Activated naive CD8-positive, alpha-beta T cell treated with anti-CD3 and anti-CD28 coated beads, Interleukin-2, amount 50 U/mL, for 16 hours (primary cell): ENCODE results near the gene M1AP.
A peak's percentile ranks its signal among the peaks of the same experiment; 100 is the strongest.

ENCODE experiments used
- DNase-seq: peaks from one replicate; pipeline ENCODE4 v3.0.0-alpha.2; 2020; ENCODE audit warnings: low read depth, low spot score

Gene M1AP

DNA sequence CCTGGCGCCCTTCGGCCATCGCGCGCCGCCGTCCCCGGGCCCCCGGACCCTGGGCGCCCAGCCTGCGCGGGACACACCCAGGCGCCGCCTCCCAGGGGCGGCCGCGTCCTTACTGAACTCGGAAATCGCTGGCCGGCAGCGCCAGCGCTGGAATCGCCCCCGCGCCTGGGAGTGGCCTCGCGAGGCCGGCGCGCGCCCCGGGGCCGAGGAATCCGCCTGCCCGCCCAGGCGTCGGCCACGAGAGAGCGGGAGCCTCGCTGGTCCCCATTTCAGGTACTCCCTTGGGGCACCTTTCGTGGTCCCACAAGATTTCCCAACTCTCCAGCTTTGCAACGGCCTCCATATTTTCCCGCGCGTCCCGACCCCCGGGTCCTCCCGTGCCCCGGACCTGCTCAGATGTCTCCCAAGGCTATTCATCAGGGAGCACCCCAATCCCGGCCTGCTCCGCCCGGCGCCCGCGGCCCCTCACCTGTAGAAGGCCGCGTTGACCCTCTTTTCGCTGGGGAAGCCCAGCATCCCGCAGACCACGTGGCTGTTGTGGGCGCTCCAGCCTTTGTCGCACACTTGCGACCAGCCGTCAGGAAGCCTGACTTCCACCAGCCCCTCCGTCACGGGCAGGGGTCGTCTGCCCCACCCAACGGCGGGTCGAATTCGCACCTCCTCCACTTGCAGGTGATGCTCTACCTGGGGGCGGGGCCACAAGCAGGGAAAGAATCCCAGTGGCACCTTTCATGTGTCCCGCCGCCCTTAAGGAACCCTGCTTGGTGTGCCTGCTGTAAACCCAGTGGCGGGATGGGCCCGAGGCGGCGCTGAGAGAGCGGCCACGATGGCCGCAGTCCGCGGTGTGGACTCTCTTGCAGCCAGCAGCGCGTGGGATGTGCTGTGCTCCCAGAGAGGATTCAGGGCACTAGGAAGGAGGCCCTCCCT is 99.0 kb downstream of the M1AP start:
- no peak for DNase-seq

DNA sequence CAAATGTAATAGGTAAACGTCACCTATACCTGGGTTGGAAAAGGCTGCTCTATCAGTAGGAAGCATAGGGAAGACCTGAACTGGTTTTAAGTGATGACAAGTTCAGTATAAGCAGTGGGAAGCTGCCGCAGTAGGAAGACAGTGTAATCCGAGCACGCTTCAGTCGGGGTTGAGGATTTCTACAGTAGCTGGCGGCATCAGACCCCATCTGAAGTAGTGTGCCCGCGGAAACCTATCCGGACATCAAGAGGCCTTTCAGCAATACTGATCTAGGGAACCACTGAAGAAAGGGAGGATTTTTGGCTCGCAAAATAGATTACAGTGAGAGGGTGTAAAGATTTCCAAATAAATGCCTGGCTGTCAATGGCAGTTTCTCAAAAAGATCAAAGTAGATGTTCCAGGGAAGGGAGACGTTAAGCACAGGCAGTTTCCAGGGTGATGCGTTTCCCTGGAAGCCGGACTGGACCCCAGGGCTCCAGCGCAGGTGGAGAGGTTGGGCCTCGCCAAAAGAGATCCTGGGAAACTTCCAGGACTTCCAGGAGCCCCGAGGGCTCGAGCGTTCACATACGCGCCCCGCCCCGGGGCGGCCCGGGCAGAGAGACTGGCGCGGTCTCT is 99.7 kb downstream of the M1AP start:
- DNase-seq: no peak

DNA sequence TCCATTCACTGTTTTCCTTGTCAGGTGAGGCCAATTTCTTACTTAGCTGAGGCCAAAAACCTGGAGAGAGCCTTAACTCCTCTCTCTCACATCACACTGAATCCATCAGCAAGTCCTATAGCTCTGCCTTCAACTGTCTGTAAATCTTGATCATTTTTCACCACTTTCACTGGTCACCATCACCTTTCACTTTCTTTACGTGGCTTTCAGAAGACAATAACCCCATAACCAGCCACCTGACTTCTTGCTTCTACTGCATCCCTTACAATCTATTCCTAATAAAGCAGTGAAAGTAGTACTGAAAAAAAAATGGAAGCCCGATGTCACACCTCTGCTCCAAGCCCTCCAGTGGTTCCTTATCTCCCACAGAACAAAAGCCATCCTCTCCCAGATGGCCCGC is 102.1 kb downstream of the M1AP start:
- DNase-seq: no peak

DNA sequence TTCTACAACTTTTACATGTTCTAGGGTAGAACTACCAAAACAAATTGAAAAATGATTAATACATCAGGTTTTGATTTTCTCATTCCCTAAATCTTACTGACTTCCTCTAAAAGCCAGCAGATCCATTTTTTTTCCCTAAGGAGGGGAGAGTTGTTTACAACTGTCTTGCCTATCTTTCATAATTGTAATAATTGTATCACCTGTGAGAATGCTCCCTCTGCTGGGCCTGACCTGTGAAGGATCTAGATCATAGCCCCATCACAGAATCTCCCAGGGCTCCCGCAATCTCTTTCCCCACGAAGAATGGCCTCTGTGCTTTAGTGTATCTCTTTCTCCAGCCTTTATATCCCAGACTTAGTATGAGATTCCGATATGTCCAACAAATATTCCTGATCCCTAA is 103.5 kb downstream of the M1AP start:
- DNase-seq: no peak

DNA sequence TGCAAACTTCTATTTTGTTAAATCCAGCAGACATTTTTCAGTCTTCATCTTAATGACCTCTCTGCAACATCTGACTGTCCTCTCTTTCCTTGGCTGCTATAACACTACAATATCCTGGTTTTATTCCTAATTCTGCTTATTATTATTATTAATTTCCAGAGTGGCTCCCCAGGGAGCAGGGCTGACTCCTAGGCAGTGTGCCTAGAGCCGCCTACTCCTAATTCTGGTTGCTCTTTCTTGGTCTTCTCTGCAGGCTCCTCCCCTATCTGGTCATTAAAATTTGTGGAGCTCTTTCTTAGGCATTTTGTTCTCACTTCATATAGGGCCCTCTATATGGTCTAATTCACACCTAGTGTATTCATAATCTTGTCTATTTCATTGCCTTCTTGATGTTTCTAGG is 105.2 kb downstream of the M1AP start:
- DNase-seq: no peak

DNA sequence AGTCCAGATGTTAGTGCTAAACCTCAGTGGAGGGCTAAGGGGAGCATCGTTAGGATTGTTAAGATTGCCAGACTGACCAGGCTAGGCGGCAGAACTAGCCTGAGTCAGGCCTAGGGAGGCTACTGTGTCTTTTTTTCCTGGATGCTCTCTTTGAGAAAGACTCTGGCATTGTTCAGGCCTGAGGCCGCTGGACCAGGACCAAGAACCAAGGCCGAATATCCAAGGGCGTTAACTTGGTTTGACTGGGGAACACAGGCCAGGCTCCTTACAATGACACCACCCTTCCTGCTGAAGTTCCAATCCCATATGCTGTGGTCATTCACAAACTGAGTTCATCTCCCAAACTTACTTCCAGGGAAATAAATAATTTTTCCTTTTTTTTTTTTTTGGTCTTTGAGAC is 107.8 kb downstream of the M1AP start:
- DNase-seq: no peak

DNA sequence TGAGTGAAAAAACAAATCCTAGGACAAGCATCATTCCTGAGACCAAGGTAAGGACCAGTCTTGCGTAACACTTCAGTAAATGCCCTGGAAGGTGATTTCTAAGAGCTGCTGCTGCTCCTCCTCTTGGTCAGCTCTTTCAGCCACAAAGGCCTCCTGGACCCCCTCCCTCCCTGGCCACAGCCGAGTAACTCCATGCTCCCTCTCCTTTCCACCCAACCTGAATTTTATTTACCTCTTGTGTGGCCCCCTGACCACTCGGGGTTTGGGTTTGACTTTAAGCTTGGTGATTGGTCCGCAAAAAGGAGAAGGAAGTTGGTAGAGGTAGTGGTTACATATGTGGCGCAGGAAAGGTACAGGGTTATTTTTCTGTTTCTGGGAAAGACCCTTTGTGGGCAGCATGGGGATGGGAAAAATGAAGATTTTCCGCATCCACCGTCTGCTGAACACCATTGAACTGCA is 109.2 kb downstream of the M1AP start:
- DNase-seq: no peak

DNA sequence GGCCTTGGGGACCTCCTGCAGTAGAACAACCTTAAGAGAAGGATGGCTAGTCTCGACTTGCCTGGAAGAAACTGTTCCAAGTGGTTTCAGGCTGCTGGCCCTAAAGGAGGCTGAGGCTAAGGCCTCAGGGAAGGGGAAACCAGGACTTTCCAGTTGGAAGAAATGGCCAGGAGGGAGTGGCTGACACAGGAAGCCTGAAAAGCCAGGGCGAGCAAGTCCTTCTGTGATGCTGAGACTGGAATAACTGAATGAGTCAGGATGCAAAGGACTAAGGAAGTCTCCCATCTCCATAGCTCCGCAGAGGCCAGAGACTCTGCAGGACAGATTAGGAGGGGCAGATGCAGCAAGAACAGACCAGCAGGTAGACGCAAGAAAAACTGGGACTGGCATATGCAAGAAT is 111.0 kb downstream of the M1AP start:
- DNase-seq: no peak

DNA sequence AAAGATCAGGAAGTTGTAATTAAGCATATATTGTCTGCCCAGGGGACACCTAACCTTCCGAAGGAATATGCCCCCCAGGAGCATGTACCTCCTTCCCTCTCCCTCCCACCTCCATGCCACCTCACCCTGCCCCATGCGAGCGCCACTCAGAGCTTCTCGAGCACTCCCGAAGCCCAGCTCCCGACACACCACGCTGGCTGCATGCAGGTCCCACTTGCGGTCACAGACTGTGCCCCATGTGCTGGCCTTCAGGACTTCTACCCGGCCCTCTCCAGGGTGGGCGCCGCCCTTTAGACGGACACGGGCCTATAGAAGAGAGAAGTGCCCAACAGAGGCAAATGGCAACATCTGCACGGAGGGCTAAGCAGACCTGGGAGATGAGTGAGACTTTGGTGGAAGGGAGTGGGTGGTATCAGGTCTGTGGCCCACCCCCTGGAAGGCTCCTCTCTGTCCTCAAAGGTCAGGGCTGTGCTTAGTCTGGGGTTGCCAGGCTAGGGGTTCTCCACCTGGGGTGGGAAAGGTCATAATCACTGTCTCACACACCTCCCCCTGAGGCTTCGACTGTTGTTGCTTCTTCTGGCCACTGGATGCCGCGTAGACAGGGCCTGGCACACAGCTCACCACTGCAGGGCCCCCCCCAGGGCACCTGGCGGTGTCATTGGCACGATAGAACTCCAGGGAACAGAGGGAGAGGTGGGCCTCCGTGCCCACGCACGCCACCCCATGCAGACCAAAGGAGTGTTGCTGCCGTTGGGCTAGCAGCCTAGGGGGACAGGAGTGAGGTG is 111.8 kb downstream of the M1AP start:
- no peak for DNase-seq

DNA sequence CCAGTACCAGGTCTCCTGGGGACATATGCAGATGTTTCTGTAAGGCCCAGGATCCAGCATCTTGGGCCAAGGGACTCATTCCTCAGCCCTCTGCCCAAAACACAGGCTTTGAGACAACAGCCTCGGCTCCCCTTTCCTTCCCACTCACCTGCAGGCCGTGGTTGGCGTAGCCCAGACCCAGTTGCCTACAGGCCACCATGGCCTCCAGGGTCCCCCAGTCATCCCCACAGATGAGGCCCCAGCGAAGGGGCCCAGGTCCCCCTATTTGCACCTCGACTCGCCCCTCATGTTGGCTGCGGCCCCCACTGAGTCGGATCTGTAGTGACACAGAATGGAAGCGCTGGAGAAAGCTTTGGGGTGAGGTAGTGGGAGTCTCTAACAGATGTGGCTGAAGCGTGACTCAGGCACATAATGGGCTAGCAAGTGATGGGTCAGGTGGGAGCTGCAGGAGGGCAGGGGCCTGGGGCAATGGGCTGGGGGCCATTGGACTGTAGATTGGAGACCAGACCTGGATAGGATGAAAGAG is 112.6 kb downstream of the M1AP start:
- no peak for DNase-seq

DNA sequence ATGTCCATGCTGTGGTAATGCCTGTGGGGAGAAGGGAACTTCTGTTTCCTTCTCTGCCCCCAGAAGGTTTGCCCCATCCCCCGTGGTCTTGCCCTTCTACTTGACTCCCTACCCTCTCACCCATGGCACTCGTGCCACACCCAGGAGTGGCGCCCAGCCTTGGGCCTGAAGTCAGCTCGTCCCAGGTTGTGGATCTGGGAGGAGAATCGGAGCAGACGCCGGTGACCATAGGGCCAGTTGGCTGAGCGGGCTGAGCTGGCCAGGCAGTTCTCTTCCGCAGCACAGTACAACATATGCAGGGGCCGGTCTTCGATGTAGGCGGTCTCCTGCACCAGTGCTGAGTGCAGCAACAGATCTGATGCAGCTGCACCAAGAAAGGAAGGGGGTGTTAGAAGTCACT is 113.7 kb downstream of the M1AP start:
- no peak for DNase-seq

DNA sequence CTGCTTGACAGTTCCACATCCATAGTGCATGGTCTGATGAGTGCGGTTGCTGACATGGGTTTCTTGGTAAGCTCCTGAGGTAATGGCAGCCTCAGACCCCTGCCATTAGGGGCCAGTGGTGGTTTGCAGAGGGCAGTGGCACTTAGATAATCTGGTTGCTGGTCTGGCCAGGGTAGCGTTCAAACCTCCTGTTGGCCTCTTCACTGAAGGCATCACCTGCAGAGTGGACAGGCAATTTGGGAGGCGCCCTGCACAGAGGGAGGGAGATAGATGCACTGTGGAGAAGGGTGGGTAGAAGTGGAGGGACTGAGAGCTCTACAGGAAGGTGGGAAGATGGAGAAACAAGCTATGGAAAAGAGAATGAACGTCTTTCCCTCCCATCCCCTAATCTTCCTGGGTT is 114.7 kb downstream of the M1AP start:
- DNase-seq: no peak

DNA sequence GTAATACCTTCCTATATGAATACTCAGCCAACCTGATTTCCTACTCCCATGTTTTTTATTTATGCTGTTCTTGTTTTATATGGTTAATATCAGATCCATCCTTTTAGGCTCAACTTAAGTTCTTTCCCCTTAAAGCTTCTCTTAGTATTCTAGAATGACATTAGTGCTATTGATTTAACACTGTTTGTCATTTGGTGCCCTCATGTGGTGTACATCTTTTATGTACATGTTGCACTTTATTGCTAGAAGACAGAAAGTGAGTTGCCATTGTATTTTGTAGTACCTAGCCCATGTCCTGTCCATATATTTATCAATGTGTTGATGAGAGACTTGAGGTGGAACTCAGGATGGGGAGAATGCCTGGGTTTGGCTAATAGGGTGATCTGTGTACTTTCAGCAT is 115.9 kb downstream of the M1AP start:
- DNase-seq: no peak

DNA sequence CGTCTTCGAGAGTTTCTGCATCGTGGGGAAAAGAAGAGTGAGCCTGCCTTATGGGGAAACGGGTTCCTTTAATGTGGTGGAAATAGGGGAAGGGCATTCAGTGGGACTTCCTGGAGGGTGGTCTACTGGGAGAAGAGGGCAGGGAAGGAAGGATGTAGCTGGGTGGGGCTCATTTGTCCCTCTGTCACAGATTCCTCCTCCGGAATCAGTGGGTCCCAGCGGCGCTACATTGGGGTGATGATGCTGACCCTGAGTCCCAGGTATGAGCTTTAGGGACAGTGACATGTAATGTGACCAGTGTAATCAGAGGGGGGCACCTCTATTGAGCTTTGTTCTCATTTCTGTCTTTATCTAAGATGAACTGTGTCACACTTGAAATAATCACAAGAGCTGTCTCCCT is 116.5 kb downstream of the M1AP start:
- DNase-seq: no peak

DNA sequence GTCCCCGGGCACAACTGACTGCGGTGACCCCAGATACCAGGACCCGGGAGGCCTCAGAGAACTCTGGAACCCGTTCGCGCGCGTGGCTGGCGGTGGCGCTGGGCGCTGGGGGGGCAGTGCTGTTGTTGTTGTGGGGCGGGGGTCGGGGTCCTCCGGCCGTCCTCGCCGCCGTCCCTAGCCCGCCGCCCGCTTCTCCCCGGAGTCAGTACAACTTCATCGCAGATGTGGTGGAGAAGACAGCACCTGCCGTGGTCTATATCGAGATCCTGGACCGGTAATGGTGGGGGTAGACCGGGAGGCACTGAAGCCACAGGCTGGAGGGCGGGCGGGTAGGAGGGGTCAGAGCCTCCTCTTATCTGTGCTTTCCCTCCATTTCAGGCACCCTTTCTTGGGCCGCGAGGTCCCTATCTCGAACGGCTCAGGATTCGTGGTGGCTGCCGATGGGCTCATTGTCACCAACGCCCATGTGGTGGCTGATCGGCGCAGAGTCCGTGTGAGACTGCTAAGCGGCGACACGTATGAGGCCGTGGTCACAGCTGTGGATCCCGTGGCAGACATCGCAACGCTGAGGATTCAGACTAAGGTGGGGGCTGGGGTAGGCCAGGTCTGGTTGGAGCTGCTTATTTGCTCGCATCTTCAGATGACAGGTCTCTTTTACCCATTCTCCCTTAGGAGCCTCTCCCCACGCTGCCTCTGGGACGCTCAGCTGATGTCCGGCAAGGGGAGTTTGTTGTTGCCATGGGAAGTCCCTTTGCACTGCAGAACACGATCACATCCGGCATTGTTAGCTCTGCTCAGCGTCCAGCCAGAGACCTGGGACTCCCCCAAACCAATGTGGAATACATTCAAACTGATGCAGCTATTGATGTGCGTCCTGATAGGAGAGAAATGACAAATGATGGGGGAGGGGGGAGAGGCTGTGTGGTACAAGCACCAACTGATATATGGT is 117.6 kb downstream of the M1AP start:
- DNase-seq: no peak

DNA sequence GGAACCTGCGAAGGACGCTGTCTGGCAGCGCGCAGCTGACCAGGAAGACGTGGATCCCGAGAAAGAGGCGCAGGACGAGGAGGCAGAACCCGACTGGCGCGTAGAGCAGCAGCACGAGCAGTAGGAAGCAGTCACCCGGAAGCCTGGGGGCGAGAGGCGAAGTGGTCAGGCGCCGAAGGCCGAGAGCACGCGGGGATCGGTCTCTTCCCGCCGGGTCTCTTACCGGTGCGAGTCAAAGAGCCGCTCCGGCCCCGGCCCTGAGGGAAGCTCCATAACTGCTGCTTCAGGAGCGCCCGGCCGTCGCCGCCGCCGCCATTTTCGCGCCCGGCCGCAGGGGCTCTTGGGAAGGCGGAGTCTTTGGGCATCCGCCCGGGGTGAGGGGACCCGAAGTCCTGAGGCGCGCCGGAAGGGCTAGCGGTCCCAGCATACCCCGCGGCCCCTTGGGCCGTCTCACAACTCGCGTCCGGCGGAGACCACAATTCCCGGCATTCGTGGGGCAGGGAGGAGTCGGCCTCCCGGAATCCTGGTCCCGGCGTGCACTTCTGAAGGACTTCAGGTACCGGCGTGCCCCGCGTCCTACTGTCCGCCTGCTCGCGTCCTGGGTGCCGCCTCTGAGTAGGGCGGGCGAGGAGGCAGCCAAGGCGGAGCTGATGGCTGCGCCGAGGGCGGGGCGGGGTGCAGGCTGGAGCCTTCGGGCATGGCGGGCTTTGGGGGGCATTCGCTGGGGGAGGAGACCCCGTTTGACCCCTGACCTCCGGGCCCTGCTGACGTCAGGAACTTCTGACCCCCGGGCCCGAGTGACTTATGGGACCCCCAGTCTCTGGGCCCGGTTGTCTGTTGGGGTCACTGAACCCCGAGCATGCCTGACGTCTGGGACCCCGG is 118.5 kb downstream of the M1AP start, which contains the start of the genes AUP1 and HTRA2:
AUP1 (minus strand) TSS at position 350 of the 882 bp plus-strand sequence; CDS start at position 273, 77 bp downstream.
HTRA2 (plus strand) TSS at position 577 of the 882 bp plus-strand sequence; CDS start at position 651, 74 bp downstream.
- DNase-seq: peak; percentile 79

DNA sequence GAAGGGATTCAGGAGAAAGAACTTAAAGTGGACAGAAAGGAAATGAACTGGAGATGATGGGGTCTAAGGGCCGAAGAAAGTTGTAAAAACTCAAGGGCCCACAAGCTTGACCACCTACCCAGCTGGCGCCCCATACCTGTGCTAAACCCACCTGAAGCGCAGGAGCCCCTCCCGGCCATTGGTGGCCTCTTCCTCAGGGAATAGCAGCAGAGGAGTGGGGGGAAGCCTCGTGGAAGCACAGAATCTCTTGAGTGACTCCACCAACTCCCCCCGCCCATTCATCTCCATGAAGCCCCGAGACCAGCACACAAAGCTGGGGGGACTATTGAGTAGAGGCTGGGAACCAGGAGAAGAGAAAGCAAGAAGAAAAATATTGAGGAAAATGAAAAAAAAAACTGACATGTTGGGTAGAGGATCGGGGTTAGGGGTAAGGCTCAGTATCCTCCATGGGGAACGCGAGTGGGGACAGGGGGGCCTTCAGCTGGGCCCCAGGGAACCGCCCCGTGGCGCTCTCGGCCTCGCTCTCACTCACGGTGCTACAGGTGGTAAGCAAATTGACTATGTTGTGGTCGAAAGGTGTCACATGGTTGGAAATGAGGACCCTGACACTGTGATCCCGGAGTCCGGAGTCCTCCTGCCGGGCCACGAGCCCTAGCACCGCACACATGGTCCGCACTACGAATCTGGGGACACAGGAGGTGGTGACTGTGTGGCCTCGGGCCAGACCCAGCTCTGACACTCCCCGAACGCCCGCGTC is 119.4 kb downstream of the M1AP start:
- DNase-seq: no peak

DNA sequence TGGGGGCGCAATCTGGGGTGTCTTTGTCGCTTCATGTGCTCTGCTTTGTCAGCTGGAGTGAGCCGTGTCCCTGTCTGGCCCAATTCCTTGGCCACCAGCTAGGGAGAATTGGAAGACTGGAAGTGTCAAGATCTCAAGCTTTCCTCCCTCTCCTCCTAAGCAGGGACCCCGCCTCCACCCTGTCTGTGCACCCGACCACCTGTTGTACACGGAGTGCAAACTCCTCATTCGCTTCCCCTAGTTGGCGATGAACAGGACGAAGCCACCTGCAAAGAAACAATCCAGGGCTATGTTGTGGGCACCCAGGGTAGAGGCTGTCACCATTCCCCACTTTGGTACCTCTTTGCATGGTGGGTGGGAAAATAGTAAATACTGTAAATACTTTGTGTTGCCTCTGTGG is 120.4 kb downstream of the M1AP start:
- no peak for DNase-seq

DNA sequence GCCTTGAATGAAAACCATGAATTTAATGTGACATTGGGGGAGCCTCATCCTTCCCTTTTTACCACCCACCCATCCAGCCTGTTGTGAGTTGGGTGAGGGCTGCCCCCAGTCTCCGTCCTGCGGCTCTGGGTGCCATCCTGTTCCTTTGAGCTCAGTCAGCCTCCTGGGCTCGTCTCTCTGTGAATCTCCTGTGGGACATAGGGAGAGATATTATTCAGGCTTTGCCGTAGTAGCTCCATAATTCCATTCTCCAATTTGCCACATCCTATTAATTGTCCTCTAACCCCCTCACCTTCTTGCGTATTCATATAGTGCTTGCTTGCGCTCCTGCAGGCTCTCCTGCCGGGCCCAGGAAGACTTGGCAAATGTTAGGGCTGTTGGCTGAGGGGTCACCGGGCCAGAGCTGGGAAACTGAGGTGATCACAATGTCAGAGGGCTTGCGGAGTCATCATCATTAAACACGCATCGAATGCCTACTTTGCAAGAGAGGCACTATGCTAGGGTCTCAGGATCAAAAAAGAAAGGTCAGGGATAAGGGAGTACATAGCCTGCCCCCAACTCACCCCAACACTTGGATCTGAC is 121.4 kb downstream of the M1AP start:
- DNase-seq: no peak
